ENCODE results near the gene MRPL9.

MRPL9 gene

DNA sequence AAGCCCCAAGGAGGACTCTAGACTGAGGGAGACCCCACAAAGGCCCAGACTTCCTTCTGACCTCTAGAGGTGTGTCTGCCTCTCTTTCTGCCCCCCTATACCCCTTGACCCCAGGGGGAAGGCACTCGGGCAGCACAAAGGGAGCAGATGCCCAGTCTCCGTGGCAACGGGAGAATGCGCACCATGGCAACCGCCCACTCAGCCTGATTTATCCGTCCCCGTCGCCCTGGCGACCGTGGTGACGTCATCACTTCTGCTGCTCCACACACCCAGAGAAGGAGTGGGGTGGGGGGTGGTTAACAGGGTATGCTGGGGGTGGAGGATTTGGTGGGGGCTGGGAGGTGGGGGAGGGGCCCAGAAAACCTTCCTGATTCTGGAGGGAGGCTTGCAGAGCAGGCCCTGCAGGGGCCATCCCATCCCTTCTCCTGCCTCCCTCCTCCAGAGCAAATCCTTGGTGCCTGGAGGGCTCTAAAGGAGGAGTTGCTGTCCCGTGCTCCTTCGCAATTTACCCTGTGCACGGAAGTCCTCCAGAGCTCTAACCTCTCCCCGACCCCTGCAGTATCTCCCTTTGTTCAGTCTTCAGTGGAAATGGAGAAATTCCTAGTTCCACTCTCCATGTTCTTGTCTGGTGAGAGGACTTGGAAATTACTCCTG lies 53.0 kb downstream of the MRPL9 start:
- FAIRE-seq, result no peak

All from A204.1 (cell line).